ENCODE data around the gene ROR2. TPM values are rescaled to one million over a fixed set of nuclear protein-coding genes. Genes with fewer than 3 reads are reported as not detected.

Gene ROR2
- total RNA-seq, 4 donors from 2014 or later = 37.4 to 71.8 (median 59.4) TPM

- H3K4me3 ChIP-seq = no peak overlapping the region
- no peak overlapping the region for H3K27ac ChIP-seq (replicated peaks in 1 of 4)
- H3K4me1 ChIP-seq = peaks cover 0 to 16% (median 12%) of the 10 kb centered on the region in 4 donors
- TF ChIP-seq EP300 (IDR thresholded peaks at IDR 0.05) (no peak), CTCF (IDR thresholded peaks at IDR 0.05) (no peak), POLR2A (IDR thresholded peaks at IDR 0.05; ENCODE audit: low read depth) (no peak), POLR2AphosphoS5 (IDR thresholded peaks at IDR 0.05) (no peak)
- no peaks in the 10 kb centered on the region for H3K27me3 ChIP-seq
- WGBS = 73% methylated on average over 7 of the region's 7 CpGs
- no peaks in the 10 kb centered on the region for H3K36me3 ChIP-seq
- DNase-seq (ENCODE audit: extremely low spot score) = peak; percentile 84
- no peaks in the 10 kb centered on the region for H3K9me3 ChIP-seq
- intact Hi-C loops (cut with DNase I) = no loop called here
Observed at GRCh38 chr9:91693226-91693625, 256.8 kb downstream of the ROR2 start.

- H3K9me3 ChIP-seq = no peaks in the 10 kb centered on the region
- H3K4me1 ChIP-seq = peaks cover 0 to 13% (median 12%) of the 10 kb centered on the region in 4 donors
- no peak overlapping the region for H3K4me3 ChIP-seq
- peak overlapping the region in 3 of 4 donors; percentile 15 to 68 (median 63) for H3K27ac ChIP-seq (replicated peaks in 1 of 4)
- peak; percentile 89 for DNase-seq (ENCODE audit: extremely low spot score)
- TF ChIP-seq EP300 (IDR thresholded peaks at IDR 0.05) (no peak), POLR2AphosphoS5 (IDR thresholded peaks at IDR 0.05) (peak in 1 of 2 donors; percentile 31)
- 53% methylated on average over 5 of the region's 5 CpGs for WGBS
- H3K36me3 ChIP-seq = no peaks in the 10 kb centered on the region
- no peaks in the 10 kb centered on the region for H3K27me3 ChIP-seq
- intact Hi-C loops (cut with DNase I) = no loop called here
Observed at GRCh38 chr9:91690540-91691249, 259.3 kb downstream of the ROR2 start.

GRCh38 chr9:91689006-91689405, 261.0 kb downstream of the ROR2 start:
- no peaks in the 10 kb centered on the region for H3K9me3 ChIP-seq
- no peaks in the 10 kb centered on the region for H3K36me3 ChIP-seq
- no peaks in the 10 kb centered on the region for H3K27me3 ChIP-seq
- no peak overlapping the region for H3K27ac ChIP-seq (replicated peaks in 1 of 4)
- 73% methylated on average over 4 of the region's 4 CpGs for WGBS
- no peak for DNase-seq (ENCODE audit: extremely low spot score)
- H3K4me1 ChIP-seq = peaks cover 0 to 13% (median 12%) of the 10 kb centered on the region in 4 donors
- intact Hi-C loops (cut with DNase I) = loop anchor here (10.0 kb wide), 1 partner anchor 254 kb away; no protein-coding TSS in a partner anchor
- TF ChIP-seq POLR2A (IDR thresholded peaks at IDR 0.05; ENCODE audit: low read depth) (no peak), POLR2AphosphoS5 (IDR thresholded peaks at IDR 0.05) (no peak), CTCF (IDR thresholded peaks at IDR 0.05) (no peak), EP300 (IDR thresholded peaks at IDR 0.05) (no peak)
- H3K4me3 ChIP-seq = no peak overlapping the region

GRCh38 chr9:91683269-91683668, 266.8 kb downstream of the ROR2 start:
- intact Hi-C loops (cut with DNase I) = loop anchor here (10.0 kb wide), 1 partner anchor 248 kb away; no protein-coding TSS in a partner anchor
- H3K9me3 ChIP-seq = no peaks in the 10 kb centered on the region
- TF ChIP-seq EP300 (IDR thresholded peaks at IDR 0.05) (no peak), POLR2AphosphoS5 (IDR thresholded peaks at IDR 0.05) (no peak), CTCF (IDR thresholded peaks at IDR 0.05) (no peak), POLR2A (IDR thresholded peaks at IDR 0.05; ENCODE audit: low read depth) (no peak)

GRCh38 chr9:91682806-91683205, 267.2 kb downstream of the ROR2 start:
- intact Hi-C loops (cut with DNase I) = loop anchor here (10.0 kb wide), 1 partner anchor 248 kb away; no protein-coding TSS in a partner anchor
- Histone ChIP-seq H3K36me3 (no peaks in the 10 kb centered on the region), H3K4me3 (no peak overlapping the region), H3K9me3 (no peaks in the 10 kb centered on the region), H3K4me1 (peaks cover 0 to 8% (median 5%) of the 10 kb centered on the region in 4 donors), H3K27ac (replicated peaks in 1 of 4) (no peak overlapping the region), H3K27me3 (no peaks in the 10 kb centered on the region)
- TF ChIP-seq POLR2AphosphoS5 (IDR thresholded peaks at IDR 0.05) (no peak), POLR2A (IDR thresholded peaks at IDR 0.05; ENCODE audit: low read depth) (no peak), CTCF (IDR thresholded peaks at IDR 0.05) (no peak), EP300 (IDR thresholded peaks at IDR 0.05) (no peak)
- WGBS = 88% methylated on average over 6 of the region's 6 CpGs
- DNase-seq (ENCODE audit: extremely low spot score) = peak; percentile 88

More at GRCh38 chr9:91683269-91683668, 266.8 kb downstream of the ROR2 start:
- no peaks in the 10 kb centered on the region for H3K36me3 ChIP-seq
- 83% methylated on average over 1 of the region's 1 CpG for WGBS
- H3K27me3 ChIP-seq = no peaks in the 10 kb centered on the region
- no peak overlapping the region for H3K4me3 ChIP-seq
- peaks cover 0 to 8% (median 5%) of the 10 kb centered on the region in 4 donors for H3K4me1 ChIP-seq
- H3K27ac ChIP-seq (replicated peaks in 1 of 4) = no peak overlapping the region
- peak; percentile 7 for DNase-seq (ENCODE audit: extremely low spot score)
